ENCODE results near the gene OLA1.

The OLA1 gene

GRCh38 chr2:174059884-174060244 is 188.5 kb downstream of the OLA1 start:
- no peak for DNase-seq

GRCh38 chr2:174059178-174059883 is 189.0 kb downstream of the OLA1 start:
- no peak for DNase-seq

GRCh38 chr2:174058456-174058855 is 189.9 kb downstream of the OLA1 start:
- no peak for DNase-seq

GRCh38 chr2:174058026-174058425 is 190.3 kb downstream of the OLA1 start:
- DNase-seq: no peak

GRCh38 chr2:174054926-174055325 is 193.4 kb downstream of the OLA1 start:
- DNase-seq: no peak

- DNase-seq: no peak
Measured at GRCh38 chr2:174053355-174054151, 194.8 kb downstream of the OLA1 start.

GRCh38 chr2:174052584-174052976 is 195.8 kb downstream of the OLA1 start:
- no peak for DNase-seq

- no peak for DNase-seq
Measured at GRCh38 chr2:174051741-174052583, 196.4 kb downstream of the OLA1 start.

- DNase-seq: no peak
Measured at GRCh38 chr2:174051068-174051467, 197.3 kb downstream of the OLA1 start.

- DNase-seq: no peak
Measured at GRCh38 chr2:174049895-174050294, 198.4 kb downstream of the OLA1 start.

GRCh38 chr2:174048243-174048642 is 200.1 kb downstream of the OLA1 start:
- DNase-seq: no peak

- no peak for DNase-seq
Measured at GRCh38 chr2:174047746-174048145, 200.6 kb downstream of the OLA1 start.

GRCh38 chr2:174046172-174046571 is 202.2 kb downstream of the OLA1 start:
- DNase-seq: no peak

GRCh38 chr2:174044556-174044955 is 203.8 kb downstream of the OLA1 start:
- no peak for DNase-seq

GRCh38 chr2:174040417-174040701 is 208.0 kb downstream of the OLA1 start:
- DNase-seq: no peak

GRCh38 chr2:174039551-174040416 is 208.5 kb downstream of the OLA1 start:
- DNase-seq: peak; percentile 37 to 52

GRCh38 chr2:174038462-174038861 is 209.9 kb downstream of the OLA1 start:
- no peak for DNase-seq

GRCh38 chr2:174036825-174037224 is 211.5 kb downstream of the OLA1 start:
- DNase-seq: no peak

- no peak for DNase-seq
Measured at GRCh38 chr2:174035981-174036742, 212.2 kb downstream of the OLA1 start.

GRCh38 chr2:174035117-174035635 is 213.2 kb downstream of the OLA1 start:
- DNase-seq: no peak

GRCh38 chr2:174033163-174033550 is 215.2 kb downstream of the OLA1 start:
- no peak for DNase-seq

GRCh38 chr2:174031226-174031625 is 217.1 kb downstream of the OLA1 start:
- no peak for DNase-seq

All from NCI-H1930 (cell line).